GM12892 (cell line): ENCODE measurements around the gene DBR1.

Experiments
- POLR2A ChIP-seq: IDR thresholded peaks from 2 replicates; pipeline ENCODE4 v1.6.1; 2011; ENCODE audit warnings: low read depth, low read length, control low read depth
- POLR2AphosphoS5 ChIP-seq: IDR thresholded peaks from 2 replicates; pipeline ENCODE4 v1.6.1; 2011; ENCODE audit warnings: low read depth, low read length, control low read depth
- TAF1 ChIP-seq: IDR thresholded peaks from 2 replicates; pipeline ENCODE4 v1.6.1; 2011; ENCODE audit warnings: low read depth, mild to moderate bottlenecking, control low read depth, low read length, borderline replicate concordance

- TF ChIP-seq POLR2A, result no peak
- TF ChIP-seq POLR2AphosphoS5, result no peak
- no peak for TF ChIP-seq TAF1
These were observed 2.1 kb downstream of the DBR1 start for GRCh38 chr3:138172625-138173024.
